Measurements from ENCODE around the gene PAN3.

The PAN3 gene

DNA sequence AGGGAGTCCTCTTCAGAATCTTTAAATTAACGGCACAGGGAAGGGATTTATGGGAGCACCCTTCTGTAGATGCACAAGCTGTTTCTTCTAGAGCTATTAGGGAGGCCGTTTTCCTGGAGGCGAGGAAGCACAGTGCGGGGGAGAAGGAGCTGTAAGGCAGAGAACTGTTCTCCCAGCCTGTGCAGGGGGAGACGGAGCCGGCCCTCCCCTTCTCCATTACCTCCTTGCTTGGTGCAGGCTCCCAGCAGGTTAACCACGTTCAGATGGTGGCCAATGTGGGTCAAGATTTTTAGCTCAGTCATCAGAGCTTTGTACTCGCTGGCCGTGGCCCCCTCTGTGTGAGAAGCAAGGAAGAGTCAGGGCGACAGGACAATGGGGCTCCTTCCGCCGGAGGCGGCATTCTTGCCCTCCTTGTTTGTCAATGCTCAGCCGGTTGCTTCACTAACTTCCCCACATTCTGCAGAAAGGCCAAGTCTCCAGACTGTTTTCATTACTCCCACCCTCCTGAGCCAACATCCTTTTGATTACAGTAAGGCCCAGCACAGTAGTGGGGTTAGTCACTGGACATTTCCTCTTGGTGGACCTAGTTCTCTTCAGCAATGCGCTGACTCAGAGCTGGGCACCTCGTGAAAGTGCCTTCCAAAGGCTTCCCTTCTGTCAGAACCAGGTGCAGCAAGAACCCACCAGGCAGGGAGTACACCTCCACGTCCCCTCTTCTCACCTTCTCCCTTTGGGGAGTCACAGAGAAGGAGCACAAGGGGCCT, 191.2 kb downstream of the PAN3 start (continued):
- TF ChIP-seq ZNF239 (tag by site-specific recombination; IDR thresholded peaks at IDR 0.05) = no peak

- ChIA-PET POLR2A (no interaction called here), CTCF (interaction anchor here (1.0 kb wide), 1 partner anchor 9 kb away, joined by 3 read pairs; no protein-coding TSS in a partner anchor)
- no peaks in the 10 kb centered on the region for H3K9me3 ChIP-seq (ENCODE audit: control insufficient read depth, insufficient read depth, low read depth, low read length)
- no peak overlapping the region for H3K4me3 ChIP-seq (ENCODE audit: low read depth, low read length)
- TF ChIP-seq ZNF76 (tag by site-specific recombination; IDR thresholded peaks at IDR 0.05; ENCODE audit: borderline replicate concordance, low read depth) (no peak), ZNF155 (tag by site-specific recombination; IDR thresholded peaks at IDR 0.05) (no peak)
- peaks cover 23% of the 10 kb centered on the region for H3K4me1 ChIP-seq (ENCODE audit: control insufficient read depth, insufficient read depth, low read length)
- H3K27ac ChIP-seq (ENCODE audit: extremely low read depth, low read depth, low read length) = no peak overlapping the region
- H3K36me3 ChIP-seq (ENCODE audit: control insufficient read depth in 2 of 2, insufficient read depth in 1 of 2, low read length in 2 of 2) = peaks cover 0 to 5% of the 10 kb centered on the region in 2 experiments; a peak in 1 of 3 replicates
Measured at GRCh38 chr13:28333204-28333881, 195.0 kb downstream of the PAN3 start.

- Histone ChIP-seq H3K4me3 (ENCODE audit: low read depth, low read length) (no peak overlapping the region), H3K4me1 (ENCODE audit: control insufficient read depth, insufficient read depth, low read length) (peaks cover 23% of the 10 kb centered on the region), H3K27ac (ENCODE audit: extremely low read depth, low read depth, low read length) (peak overlapping the region; percentile 38; the same call in 1 of the 2 replicates), H3K9me3 (ENCODE audit: control insufficient read depth, insufficient read depth, low read depth, low read length) (no peaks in the 10 kb centered on the region), H3K36me3 (ENCODE audit: control insufficient read depth in 2 of 2, insufficient read depth in 1 of 2, low read length in 2 of 2) (peaks cover 0 to 5% of the 10 kb centered on the region in 2 experiments; a peak in 1 of 3 replicates)
- ChIA-PET POLR2A (no interaction called here), CTCF (no interaction called here)
- TF ChIP-seq ZNF174 (tag by site-specific recombination; IDR thresholded peaks at IDR 0.05) = no peak
- no peak for TF ChIP-seq ZNF404 (tag by site-specific recombination; IDR thresholded peaks at IDR 0.05)
- peak; percentile 76 for TF ChIP-seq ZIC2 (tag by site-specific recombination; IDR thresholded peaks at IDR 0.05)
- TF ChIP-seq, protein P1, sequence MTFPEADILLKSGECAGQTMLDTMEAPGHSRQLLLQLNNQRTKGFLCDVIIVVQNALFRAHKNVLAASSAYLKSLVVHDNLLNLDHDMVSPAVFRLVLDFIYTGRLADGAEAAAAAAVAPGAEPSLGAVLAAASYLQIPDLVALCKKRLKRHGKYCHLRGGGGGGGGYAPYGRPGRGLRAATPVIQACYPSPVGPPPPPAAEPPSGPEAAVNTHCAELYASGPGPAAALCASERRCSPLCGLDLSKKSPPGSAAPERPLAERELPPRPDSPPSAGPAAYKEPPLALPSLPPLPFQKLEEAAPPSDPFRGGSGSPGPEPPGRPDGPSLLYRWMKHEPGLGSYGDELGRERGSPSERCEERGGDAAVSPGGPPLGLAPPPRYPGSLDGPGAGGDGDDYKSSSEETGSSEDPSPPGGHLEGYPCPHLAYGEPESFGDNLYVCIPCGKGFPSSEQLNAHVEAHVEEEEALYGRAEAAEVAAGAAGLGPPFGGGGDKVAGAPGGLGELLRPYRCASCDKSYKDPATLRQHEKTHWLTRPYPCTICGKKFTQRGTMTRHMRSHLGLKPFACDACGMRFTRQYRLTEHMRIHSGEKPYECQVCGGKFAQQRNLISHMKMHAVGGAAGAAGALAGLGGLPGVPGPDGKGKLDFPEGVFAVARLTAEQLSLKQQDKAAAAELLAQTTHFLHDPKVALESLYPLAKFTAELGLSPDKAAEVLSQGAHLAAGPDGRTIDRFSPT (tag by site-specific recombination; IDR thresholded peaks at IDR 0.05) = 0 out of 2 replicates have a peak, but pooled peaks have one; percentile 32
- TF ChIP-seq PRDM4 (tag by site-specific recombination; IDR thresholded peaks at IDR 0.05) = peak; percentile 98
- TF ChIP-seq ZNF391 (tag by site-specific recombination; IDR thresholded peaks at IDR 0.05; ENCODE audit: borderline replicate concordance, low read depth) = no peak
- TF ChIP-seq PRDM2 (tag by site-specific recombination; IDR thresholded peaks at IDR 0.05; ENCODE audit: borderline replicate concordance) = no peak
- TF ChIP-seq ZNF214 (tag by site-specific recombination; IDR thresholded peaks at IDR 0.05; ENCODE audit: borderline replicate concordance) = no peak
- TF ChIP-seq ZNF169 (tag by site-specific recombination; IDR thresholded peaks at IDR 0.05) = no peak
- peak; percentile 100 for TF ChIP-seq FEZF1 (tag by site-specific recombination; IDR thresholded peaks at IDR 0.05)
- TF ChIP-seq ZSCAN30 (tag by site-specific recombination; IDR thresholded peaks at IDR 0.05) = peak; percentile 94
- no peak for TF ChIP-seq PRDM10 (tag by site-specific recombination; IDR thresholded peaks at IDR 0.05)
Measured at GRCh38 chr13:28336193-28336657, 197.9 kb downstream of the PAN3 start.

All from HEK293 (cell line).